ENCODE measurements around the gene COX5B. TPM values are rescaled to one million over a fixed set of nuclear protein-coding genes. Genes with fewer than 3 reads are reported as not detected.

Gene COX5B
- total RNA-seq, 1 donor from 2014 or later = 459 TPM

DNA sequence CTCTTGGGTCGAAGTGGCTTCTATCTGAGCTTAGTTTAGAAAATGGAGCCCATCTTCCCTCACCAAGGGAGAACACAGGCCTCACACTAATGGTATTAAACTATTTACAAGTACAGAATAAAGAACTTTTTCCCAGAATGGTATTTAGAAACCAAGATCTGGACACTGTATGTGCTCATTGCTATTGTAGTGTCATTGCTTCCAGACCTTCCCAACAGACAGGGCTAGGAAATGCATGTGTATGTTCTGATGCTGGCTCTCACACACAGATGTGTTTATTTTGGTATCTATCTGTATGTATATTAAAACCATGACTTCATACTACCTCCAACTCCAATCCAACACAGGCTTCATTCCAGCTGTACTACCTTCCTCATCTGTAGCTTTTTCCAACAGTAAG lies 8.0 kb downstream of the COX5B start:
- no peak for DNase-seq (ENCODE audit: low read depth in 2 of 2)

- no peak for DNase-seq (ENCODE audit: low read depth in 2 of 2)
These were observed 8.4 kb downstream of the COX5B start for GRCh38 chr2:97654309-97654708.

- DNase-seq (ENCODE audit: low read depth in 2 of 2) = no peak
These were observed 8.9 kb downstream of the COX5B start for GRCh38 chr2:97654791-97655190.

- no peak for DNase-seq (ENCODE audit: low read depth in 2 of 2)
These were observed 10.4 kb downstream of the COX5B start for GRCh38 chr2:97656129-97656755.

- no peak for DNase-seq (ENCODE audit: low read depth in 2 of 2)
These were observed 11.2 kb downstream of the COX5B start for GRCh38 chr2:97656905-97657587.

- DNase-seq (ENCODE audit: low read depth in 2 of 2) = no peak
These were observed 12.3 kb downstream of the COX5B start for GRCh38 chr2:97657986-97658690.

GRCh38 chr2:97658691-97659157 lies 12.9 kb downstream of the COX5B start:
- DNase-seq (ENCODE audit: low read depth in 2 of 2) = no peak

- DNase-seq (ENCODE audit: low read depth in 2 of 2) = no peak
These were observed 13.6 kb downstream of the COX5B start for GRCh38 chr2:97659256-97660043.

DNA sequence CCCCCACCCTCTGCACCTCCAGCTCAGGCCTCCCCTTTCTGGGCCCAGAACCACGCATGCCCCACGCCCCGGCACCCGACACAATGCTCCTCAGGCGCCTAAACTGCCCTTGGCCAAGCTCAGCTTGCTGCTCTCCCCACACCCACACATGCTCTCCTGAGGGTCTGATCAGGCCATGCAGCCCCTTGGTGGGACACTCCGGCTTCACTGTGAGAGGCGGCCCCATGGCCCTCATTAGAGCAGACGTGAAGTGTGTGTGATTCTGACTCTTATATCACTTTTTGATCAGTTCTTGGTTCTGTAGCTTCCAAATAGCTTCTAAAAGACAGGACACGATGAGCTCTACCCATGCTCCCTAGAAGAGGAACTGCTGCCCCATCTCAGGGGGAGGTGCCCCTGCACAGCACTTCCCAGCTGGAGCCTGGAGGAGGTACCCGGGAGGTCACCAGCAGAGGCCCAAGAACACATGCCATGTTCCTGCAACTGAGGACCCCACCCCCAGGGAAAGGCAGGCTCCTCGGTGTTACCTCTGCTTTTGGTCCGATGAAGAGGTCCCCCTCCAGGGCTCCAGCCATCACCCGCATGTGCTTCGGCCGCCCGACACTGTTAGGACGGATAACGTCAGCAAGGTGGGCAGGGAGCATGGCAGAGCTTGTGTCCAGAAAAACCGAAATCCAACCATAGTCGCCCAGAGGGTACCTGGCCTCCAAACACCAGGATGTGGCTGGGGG lies 14.3 kb downstream of the COX5B start:
- DNase-seq (ENCODE audit: low read depth in 2 of 2) = no peak

- DNase-seq (ENCODE audit: low read depth in 2 of 2) = peak; percentile 12 to 54
These were observed 15.0 kb downstream of the COX5B start for GRCh38 chr2:97660775-97661389.

DNA sequence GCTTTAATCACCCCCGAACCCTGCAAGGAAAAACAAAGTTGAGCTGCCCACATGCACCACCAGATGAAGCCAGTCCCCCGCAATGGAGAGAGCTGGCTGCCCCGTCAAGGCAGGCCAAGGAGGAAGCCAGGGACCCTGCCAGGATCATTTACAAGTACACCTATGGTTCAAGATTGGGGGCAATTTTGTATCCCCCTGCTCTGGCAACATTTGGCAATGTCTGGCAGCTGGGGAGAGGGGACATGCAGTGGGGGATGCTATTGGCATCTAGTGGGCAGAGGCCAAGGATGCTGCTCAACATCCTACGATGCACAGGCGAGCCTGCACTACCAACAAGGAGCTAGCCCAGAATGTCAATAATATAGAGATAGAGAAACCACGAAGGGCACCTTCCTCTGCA lies 16.1 kb downstream of the COX5B start:
- DNase-seq (ENCODE audit: low read depth in 2 of 2) = no peak

DNA sequence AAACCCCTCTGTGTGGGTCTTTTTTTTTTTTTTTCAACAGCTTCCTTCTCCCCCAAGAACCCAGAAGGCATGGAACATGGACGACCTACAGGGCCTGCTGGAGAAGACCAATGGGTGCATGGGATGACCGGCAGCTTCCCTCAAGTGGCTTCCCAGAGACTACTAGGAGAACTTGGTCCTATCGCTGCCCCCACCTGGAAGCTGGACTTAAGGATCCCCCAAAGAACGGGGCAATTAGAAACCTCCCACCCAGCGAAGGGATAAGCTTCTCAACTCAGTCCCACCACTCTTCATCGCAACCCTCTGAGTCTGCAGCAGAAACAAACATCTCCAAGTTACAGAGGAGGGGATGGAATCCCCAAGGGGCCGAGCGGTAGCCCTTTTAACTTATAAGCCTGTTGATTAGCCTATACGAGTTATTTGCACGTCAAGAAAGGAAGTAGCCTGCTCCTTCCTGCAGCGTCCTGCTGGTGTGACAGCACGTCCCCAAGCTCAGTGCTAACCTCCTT lies 16.6 kb downstream of the COX5B start:
- no peak for DNase-seq (ENCODE audit: low read depth in 2 of 2)

DNA sequence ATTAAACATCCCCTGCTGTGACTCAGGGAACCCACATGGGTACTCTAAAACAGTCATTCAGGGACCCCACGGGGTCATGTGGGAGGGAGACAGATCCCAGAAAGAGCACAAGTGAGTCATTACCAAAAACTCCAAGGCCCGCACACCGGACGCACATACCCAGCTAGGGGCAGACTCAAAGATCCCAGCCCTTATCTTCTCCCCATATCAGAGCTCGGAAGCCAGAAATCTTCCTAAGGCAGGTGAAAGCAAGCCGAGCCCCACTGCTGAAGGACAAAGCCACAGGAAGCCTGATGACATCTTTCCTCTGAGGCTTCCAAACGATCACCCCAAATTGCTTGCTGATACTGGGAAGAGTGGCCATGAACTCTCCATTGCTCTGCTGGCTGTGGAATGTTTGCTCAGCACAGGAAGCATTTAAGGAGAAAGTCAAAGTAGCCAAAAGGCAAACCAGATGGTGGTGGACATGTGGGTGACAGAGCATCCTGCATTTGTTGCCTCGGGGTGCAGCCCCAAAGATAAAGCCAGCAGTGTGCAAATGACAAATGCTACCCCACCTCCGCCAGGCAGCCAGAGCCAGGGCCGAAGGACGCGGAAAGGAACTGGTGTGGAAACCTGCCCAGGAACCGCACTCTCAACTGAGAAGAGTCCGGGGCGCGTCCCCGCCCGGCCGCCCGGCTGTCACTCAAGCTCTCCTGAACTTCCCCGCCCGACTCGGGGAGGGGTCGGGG lies 17.2 kb downstream of the COX5B start:
- DNase-seq (ENCODE audit: low read depth in 2 of 2) = peak; percentile 69 to 70

DNA sequence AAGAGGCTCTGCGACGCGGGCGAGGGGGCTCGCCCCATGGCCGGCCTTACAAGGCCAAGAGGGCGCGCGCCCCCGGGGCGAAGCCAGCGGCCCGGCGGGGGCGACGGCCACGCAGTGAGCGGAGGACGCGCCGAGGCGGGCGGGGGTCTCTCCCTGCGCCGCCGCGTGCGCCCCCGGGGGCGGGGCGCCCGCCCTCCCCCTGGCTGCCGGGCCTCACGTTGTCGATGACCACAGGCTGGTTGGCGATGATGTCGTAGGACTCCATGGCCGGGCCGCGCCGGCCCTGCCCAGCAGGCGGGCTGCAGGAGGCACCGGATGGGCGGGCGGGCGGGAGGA lies 17.7 kb downstream of the COX5B start:
- DNase-seq (ENCODE audit: low read depth in 2 of 2) = no peak

- DNase-seq (ENCODE audit: low read depth in 2 of 2) = peak; percentile 99
These were observed 18.2 kb downstream of the COX5B start, which contains the start of gene ACTR1B for GRCh38 chr2:97663962-97664635. TSS of gene ACTR1B (minus strand) at chr2:97664044. CDS start at chr2:97663890, 154 bp downstream.

GRCh38 chr2:97664636-97664970 lies 18.7 kb downstream of the COX5B start:
- no peak for DNase-seq (ENCODE audit: low read depth in 2 of 2)

DNA sequence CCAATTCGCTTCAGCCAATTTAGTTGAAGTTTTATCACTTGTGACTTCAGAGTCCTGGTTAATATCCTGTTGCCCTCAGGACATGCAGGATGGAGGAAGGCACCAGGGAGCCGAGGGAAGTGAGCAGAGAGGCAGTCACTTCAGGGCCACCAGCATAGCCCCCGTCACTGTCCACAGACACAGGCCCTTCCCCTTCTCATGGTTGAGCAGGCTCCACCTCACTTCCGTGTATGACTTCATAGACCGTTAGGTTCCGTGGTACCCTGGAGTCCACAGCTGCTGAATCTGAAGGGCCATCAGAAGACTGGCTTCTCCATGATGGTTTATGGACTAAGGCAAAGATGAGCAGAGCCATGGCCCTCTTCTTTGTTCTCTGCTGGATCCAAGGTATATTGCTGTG lies 23.6 kb downstream of the COX5B start, which contains the start of gene C2orf92:
Gene C2orf92, plus strand, starts transcription at position 266 of the 400 bp plus-strand sequence. Its CDS starts 76 bp downstream, at position 342.
- no peak for DNase-seq (ENCODE audit: low read depth in 2 of 2)

DNA sequence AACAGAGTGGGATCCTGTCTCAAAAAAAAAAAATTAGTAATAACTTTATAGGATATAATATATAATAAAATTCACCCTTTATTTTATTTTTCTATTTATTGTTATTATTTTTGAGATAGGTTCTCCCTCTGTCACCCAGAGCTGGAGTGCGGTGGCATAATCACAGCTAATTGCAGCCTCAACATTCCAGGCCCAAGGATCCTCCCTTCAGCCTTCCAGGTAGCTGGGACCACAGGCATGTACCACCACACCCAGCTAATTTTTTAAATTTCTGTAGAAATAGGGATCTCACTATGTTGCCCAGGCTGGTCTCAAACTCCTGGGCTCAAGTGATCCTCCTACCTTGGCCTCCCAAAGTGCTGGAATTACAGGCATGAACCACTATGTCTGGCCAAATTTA lies 24.6 kb downstream of the COX5B start:
- DNase-seq (ENCODE audit: low read depth in 2 of 2) = no peak

- DNase-seq (ENCODE audit: low read depth in 2 of 2) = no peak
These were observed 25.7 kb downstream of the COX5B start for GRCh38 chr2:97671526-97671925.
